SH-SY5Y (cell line): ENCODE measurements around the gene PSMB7.
A peak's percentile ranks its signal among the peaks of the same experiment; 100 is the strongest.

Experiments
- GATA2 ChIP-seq: IDR thresholded peaks from 2 replicates; pipeline ENCODE4 v1.6.1; 2011; ENCODE audit warnings: mild to moderate bottlenecking, low read depth, low read length
- GATA3 ChIP-seq: IDR thresholded peaks from 2 replicates; pipeline ENCODE4 v1.6.1; 2011; ENCODE audit warnings: low read depth, mild to moderate bottlenecking, low read length, moderate library complexity

PSMB7 gene

DNA sequence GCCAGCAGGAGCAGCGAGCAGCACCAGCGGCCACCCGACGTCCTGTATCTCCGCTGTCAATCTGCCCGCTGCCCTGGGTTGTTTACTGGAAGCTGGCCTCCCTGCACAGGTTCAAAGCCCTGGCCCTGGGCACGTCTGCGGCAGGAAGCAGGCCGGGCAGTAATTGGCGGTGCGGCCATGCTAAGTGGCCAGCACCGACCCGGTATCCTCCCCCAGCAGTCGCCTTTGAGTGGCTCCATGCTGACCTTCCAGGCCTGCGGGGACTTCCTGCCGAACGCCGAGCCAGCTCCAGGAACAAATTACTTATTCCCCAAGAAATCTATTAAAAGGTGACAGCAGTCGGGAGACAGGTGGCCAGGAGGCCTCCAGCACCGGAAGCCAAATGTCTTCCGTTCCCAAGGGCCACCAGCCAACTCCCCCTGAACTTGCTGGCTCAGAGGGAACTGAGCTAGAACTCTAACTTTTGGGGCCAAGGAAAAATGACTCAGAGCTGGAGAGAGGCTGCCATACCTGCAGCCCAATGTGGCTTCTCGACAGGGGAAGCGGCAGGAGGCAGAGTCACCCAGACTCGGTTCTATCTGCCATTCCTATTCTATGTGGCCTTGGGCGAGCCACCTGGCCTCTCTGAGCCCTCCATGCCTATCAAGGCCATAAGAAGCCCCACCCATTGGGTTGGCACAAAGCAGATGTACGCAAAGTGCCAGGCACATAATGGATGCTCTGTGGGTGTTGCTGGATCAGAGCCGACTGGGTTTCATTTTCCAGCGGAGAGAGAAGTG, 13.7 kb upstream of the PSMB7 start:
- peak; percentile 26; the same call in 1 of the 2 replicates for TF ChIP-seq GATA2
- no peak for TF ChIP-seq GATA3

DNA sequence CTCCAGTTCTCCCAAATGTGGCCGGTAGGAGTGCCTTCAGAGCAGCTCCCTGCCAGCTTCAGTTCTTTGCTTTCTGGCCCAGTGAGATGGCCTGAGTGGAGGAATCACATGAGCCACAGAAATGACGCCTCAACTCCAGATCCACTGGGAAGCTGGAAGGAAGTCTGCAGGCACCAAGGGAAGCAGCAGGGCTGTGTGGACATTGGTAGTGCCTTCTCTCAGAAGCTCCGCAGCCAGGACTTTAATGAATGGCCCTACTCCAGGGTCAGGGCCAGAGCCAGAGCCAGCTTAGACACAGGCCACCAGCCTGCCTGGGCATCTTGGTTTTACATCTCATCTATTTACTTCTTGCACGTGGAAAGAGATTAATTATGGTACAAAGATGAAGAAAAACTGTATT, 12.0 kb upstream of the PSMB7 start:
- no peak for TF ChIP-seq GATA3
- TF ChIP-seq GATA2 = no peak

DNA sequence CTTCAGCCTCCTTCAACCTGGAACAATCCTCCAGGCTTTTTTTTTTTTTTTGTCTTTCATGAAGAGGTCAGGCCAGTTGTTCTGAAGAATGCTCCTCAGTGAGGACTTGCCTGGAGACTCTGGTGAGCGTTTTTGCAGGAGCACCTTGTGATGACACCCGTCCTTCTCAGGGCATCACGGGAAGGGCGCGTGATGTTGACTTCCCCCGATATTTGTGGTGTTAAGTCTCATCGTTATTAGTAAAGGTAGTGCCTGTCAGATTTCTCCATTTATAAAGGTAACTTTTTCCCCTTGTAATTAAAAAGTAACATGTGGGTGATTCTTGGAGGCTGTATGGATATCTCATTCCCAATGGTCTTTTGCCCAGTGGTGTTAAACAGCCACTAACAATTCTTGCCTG, 11.1 kb upstream of the PSMB7 start:
- no peak for TF ChIP-seq GATA3
- TF ChIP-seq GATA2 = no peak

DNA sequence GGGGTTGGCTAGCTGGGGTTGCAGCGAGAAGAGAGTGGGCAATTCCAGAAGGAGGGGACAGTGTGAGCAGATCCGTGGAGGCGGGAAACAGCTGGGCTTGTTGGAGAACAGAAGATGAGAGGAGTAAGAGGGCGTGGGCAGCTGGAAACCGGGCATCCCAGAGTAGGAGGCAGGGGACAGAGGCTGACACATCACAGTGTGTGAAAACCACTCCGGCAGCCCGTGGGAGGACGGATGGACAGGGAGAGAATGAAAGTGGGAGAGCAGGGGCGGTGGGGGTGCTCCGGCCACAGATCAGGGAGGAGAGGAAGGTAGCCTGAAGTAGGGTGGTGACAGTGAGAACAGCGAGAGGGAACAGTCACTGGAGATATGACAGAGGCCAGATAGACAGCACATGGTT, 8.3 kb upstream of the PSMB7 start:
- TF ChIP-seq GATA3 (no peak), GATA2 (no peak)

DNA sequence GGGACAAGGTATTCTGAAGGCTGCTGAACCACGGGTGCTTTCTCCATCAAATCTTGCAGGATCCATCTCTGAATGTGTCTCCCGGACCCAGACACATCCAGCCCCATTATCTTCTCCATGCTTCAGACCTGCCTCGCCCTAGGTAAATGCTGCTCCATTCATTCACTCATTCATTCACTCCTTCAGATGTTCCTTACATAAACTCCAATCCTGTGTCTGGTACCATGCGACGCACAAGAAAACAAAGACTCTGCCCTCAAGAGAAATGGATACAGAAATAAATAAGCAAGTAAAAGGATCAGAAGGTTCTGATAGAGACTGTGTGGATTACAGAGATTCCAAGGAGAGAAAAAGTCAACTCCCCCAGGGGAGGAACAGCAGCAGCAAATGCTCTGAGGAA, 7.9 kb upstream of the PSMB7 start:
- no peak for TF ChIP-seq GATA2
- no peak for TF ChIP-seq GATA3

DNA sequence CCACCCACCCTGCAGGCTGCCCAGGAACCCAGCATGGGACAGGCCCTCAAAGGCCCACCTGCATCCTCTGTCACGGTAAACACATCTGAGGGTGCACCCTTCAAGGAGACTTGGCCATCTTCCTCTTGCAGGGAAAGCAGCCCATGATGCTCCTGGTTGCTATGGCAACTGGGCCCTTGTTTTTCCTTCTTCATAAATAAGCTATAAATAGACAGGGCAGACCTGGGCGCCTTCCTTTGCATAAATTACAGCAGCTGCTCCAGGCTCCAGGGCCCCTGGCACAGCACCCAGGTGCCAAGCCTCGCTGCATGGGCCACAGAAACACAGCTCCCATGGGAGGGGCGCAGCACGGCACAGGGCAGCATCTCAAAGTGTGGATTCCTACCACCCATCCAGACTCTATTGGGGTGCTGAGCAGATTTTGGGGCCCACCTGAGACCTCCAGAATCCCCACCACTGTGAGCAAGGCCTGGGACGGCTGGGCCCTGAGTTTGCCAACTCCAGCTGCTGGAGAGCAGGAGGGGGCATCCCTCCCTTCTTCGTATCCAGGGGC, 5.8 kb upstream of the PSMB7 start:
- TF ChIP-seq GATA2 = no peak

DNA sequence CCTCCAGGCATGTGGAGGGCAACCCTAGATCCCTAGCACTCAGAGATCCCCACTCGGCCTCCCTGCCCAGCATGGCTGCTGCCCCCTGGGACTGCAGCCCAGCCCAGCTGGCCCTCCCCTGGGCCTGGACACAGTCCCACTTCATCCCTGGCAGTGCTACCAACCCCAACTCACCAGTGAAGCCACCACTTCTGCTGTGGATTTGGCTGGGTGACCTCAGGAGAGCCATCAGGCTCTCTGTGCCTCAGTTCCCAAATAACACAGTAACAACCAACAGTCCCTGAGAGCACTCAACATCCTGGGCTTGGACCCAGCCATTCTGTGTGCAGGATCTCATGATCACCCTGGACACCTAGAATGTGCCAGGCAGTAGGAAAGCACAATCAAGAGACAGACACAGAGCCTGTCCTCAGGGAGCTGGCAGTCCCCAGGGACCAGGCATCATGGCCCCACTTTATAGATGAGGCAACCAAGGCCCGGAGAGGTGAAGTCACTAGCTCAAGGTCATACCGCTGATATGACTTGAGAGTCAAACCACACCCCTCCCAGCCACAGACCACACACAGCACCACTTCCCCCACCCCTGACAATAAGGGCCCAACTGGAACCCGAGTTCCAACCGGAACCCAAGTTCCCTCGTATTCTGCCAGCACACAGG, 4.7 kb upstream of the PSMB7 start:
- TF ChIP-seq GATA2 (no peak), GATA3 (no peak)

DNA sequence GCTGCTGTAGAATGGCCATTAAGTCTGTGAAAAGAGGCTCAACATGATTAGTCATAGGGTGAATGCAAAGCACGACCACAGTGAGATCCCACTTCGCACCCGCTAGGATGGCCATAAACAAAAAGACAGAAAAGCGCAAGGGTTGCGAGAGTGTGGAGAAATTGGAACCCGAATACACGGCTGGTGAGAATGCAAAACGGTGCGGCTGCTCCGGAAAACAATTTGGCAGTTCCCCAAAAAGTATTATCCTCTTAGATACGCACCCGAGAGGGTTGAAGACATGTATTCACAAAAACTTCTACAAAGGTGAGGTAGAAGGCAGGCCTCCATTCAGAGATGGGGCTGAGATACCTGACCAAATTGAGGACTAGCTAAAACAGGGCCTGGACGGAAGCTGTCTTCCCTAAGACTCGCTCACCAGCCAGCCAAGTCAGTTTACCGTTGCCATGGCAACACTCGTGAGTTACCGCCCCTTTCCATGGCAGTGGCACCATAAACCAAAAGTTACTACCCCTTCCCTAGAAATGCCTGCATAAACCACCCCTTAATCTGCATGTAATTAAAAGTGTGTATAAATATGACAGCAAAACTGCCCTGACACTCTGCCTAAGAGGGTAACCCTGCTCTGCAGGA, 726 bp upstream of the PSMB7 start:
- no peak for TF ChIP-seq GATA3

DNA sequence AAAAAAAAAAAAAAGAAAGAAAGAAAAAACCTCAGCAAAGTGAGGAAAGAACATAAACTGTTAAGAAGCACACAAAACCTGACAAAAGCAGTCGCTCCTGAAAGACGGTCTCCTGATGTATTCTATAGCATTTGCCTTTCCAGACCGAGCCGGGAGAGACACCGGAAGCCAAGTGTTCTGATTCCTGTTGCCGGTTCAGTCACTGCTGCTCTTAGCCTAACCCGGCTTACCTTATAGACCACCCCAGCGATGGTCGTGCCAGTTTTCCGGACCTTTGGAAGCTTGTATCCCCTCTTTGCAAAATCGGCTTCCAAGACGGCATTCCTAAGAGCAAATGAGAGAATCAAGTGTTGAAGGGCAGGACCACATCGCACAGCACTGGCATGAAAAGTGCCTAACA, 630 bp downstream of the PSMB7 start:
- no peak for TF ChIP-seq GATA2
- TF ChIP-seq GATA3 = no peak

DNA sequence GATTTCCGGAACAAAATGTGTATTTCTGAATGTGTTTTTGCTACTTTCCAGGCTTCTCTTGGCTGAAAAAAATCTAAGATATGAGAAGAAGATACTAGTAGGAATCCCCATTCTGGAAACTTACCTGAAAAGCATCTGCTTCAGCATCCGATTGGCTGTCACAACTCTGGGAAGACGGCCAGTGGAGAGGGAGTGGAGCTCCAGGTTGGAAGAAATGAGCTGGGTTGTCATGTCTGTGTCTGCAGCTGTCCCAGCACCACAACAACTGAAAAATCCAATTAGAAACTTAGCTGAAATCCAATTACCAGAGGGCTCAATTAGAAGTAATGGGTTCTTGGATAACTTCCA, 3.0 kb downstream of the PSMB7 start:
- no peak for TF ChIP-seq GATA3
- TF ChIP-seq GATA2 = no peak

DNA sequence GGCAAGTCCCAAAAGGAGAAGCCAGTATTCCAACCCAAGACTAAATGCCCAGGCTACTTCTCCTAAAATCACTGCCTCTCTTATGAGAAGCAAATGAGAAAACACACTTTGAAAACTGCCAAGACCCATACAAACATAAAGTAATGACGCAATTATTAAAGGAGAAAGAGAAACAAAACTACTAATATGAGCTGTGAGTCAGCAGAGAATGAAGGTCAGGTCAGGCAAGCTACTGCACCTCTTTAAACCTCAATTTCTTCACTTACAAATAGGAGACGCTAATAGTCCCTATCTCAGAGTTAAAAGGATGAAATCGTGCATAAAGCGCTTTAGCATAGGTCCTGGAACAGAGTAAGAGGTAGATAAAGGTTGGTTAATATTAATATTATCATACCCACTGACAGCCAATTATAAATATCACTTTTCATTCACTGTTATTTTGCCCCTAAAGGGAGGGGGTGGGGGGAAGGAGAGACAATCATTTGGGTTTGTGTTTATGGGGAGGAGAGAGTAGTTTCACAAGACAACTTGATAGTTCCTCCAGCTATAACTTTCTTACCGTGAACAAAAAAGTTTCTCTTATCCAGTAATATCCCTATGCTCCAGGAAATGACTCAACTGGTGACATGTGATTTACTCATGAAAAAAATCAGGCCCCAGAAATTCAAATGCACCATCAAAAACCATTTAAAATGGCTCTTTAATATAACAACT, 3.6 kb downstream of the PSMB7 start:
- TF ChIP-seq GATA3 (no peak), GATA2 (no peak)

DNA sequence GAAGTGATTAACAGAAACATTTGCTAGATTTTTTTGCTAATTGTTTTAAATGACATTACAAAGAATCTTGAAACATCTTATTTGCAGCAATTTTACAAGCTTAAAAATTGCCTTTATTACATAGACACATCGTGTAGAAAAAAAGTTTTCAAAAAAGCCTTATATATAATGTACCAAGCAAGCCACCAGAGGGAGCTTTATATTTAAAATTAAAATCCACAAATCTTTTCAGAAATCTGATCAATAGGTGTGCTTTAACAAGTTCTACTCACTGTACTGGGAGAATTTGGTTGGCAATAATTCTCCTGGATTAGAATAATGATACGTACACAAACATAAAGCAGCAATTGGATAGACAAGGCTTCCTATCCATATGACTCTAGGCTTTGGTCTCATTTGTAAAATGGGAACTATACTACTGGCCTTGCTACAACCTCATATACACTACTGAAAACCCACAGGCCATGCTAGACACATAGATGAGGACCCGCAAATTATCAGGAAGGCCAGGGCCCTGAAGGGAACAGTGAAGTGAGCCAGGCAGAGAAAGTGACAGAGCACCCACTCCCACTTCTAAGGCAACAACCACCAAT, 4.8 kb downstream of the PSMB7 start:
- TF ChIP-seq GATA3 (no peak), GATA2 (no peak)

DNA sequence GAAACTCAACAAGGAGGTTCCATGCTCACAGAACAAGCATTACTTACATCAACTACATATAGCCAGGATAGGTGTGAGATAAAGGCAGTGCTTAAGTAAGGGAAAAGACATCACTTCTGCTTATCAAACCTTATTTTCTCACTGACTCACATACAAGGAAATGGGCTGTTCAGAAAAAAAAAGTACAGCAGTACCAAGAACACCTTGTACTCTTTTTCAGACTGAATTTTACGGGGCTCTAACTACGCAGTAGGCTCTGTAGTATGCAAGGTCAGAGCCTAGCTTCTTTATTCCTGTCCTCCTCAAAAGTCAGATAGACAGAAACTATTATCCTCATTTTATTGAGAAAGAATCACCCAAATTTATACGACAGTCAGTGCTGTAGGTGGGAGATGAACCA, 5.8 kb downstream of the PSMB7 start:
- TF ChIP-seq GATA2 (no peak), GATA3 (no peak)

DNA sequence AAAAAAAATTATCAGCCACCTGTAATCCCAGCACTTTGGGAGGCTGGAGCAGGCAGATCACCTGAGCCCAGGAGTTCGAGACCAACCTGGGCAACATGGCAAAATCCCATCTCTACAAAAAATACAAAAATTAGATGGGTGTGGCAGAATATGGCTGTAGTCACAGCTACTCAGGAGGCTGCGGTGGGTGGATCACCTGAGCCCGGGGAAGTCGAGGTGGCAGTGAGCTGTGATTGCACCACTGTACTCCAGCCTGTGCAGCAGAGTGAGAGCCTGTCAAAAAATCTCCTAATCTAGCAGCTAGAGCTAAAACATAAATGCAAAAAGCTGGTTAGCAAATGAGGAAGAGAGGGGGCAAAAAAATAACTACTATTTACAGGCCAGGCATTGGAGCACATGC, 12.0 kb downstream of the PSMB7 start:
- no peak for TF ChIP-seq GATA3
- TF ChIP-seq GATA2 = no peak
